ENCODE measurements around the gene THOC2. TPM values are rescaled to one million over a fixed set of nuclear protein-coding genes. Genes with fewer than 3 reads are reported as not detected.

The THOC2 gene
- total RNA-seq, 2 experiments from 2014 or later, result 73.8 to 99.1 TPM

GRCh38 chrX:123695242-123695641 lies 37.6 kb downstream of the THOC2 start:
- no peaks in the 10 kb centered on the region; the same call in 1 of the 2 replicates for H3K79me2 ChIP-seq (ENCODE audit: insufficient read depth, low read depth, low read length)
- intact Hi-C loops (cut with micrococcal nuclease; ENCODE audit: unreplicated experiment), result no loop called here
- H3K4me2 ChIP-seq (ENCODE audit: low read length), result no peak overlapping the region
- H3K4me3 ChIP-seq (ENCODE audit: low read depth, low read length, poor library complexity, severe bottlenecking), result no peak overlapping the region
- H3K9me2 ChIP-seq (ENCODE audit: insufficient read depth, low read length), result no peaks in the 10 kb centered on the region
- ChIA-PET CTCF (ENCODE audit: unreplicated experiment) (no interaction called here), POLR2A (interaction anchor here (1.0 kb wide), 1 partner anchor 11 kb away, joined by 5 read pairs; no protein-coding TSS in a partner anchor)
- peaks cover 62% of the 10 kb centered on the region for H3K36me3 ChIP-seq (ENCODE audit: insufficient read depth, low read length)
- BruUV-seq (replicated peaks), result no TSS peak
- no peak for DNase-seq (ENCODE audit: low spot score)
- no peaks in the 10 kb centered on the region for H4K20me1 ChIP-seq (ENCODE audit: insufficient read depth, low read length)
- H3K4me1 ChIP-seq (ENCODE audit: insufficient read depth, low read length, poor library complexity, severe bottlenecking), result no peaks in the 10 kb centered on the region
- H2AFZ ChIP-seq (ENCODE audit: low read length), result no peak overlapping the region
- H3K9me3 ChIP-seq (ENCODE audit: low read length), result no peaks in the 10 kb centered on the region
- H3K27ac ChIP-seq (ENCODE audit: low read depth, low read length, poor library complexity, severe bottlenecking), result no peak overlapping the region
- TF ChIP-seq CTCF (conservative IDR thresholded peaks at IDR 0.05; ENCODE audit: low read length), result no peak
- no peak for TF ChIP-seq EZH2phosphoT487 (IDR thresholded peaks at IDR 0.05; ENCODE audit: borderline replicate concordance, low read depth, low read length)

- no peaks in the 10 kb centered on the region for H3K4me1 ChIP-seq (ENCODE audit: insufficient read depth, low read length, poor library complexity, severe bottlenecking)
- ChIA-PET POLR2A (no interaction called here), CTCF (ENCODE audit: unreplicated experiment) (no interaction called here)
- no TSS peak for BruUV-seq (replicated peaks)
- DNase-seq (ENCODE audit: low spot score), result no peak
- H3K36me3 ChIP-seq (ENCODE audit: insufficient read depth, low read length), result peaks cover 70% of the 10 kb centered on the region
- no peaks in the 10 kb centered on the region for H3K9me3 ChIP-seq (ENCODE audit: low read length)
- intact Hi-C loops (cut with micrococcal nuclease; ENCODE audit: unreplicated experiment), result no loop called here
- H4K20me1 ChIP-seq (ENCODE audit: insufficient read depth, low read length), result no peaks in the 10 kb centered on the region
- no peak overlapping the region for H3K4me3 ChIP-seq (ENCODE audit: low read depth, low read length, poor library complexity, severe bottlenecking)
- TF ChIP-seq CTCF (conservative IDR thresholded peaks at IDR 0.05; ENCODE audit: low read length), result no peak
- no peak for TF ChIP-seq EZH2phosphoT487 (IDR thresholded peaks at IDR 0.05; ENCODE audit: borderline replicate concordance, low read depth, low read length)
- no peak overlapping the region for H3K4me2 ChIP-seq (ENCODE audit: low read length)
- H3K79me2 ChIP-seq (ENCODE audit: insufficient read depth, low read depth, low read length), result no peaks in the 10 kb centered on the region
- H3K9me2 ChIP-seq (ENCODE audit: insufficient read depth, low read length), result no peaks in the 10 kb centered on the region
- no peak overlapping the region for H3K27ac ChIP-seq (ENCODE audit: low read depth, low read length, poor library complexity, severe bottlenecking)
- no peak overlapping the region for H2AFZ ChIP-seq (ENCODE audit: low read length)
Measured at GRCh38 chrX:123691776-123692175, 41.1 kb downstream of the THOC2 start.

GRCh38 chrX:123688524-123688923 lies 44.3 kb downstream of the THOC2 start:
- no peaks in the 10 kb centered on the region for H4K20me1 ChIP-seq (ENCODE audit: insufficient read depth, low read length)
- H3K4me1 ChIP-seq (ENCODE audit: insufficient read depth, low read length, poor library complexity, severe bottlenecking), result no peaks in the 10 kb centered on the region
- H2AFZ ChIP-seq (ENCODE audit: low read length), result no peak overlapping the region
- intact Hi-C loops (cut with micrococcal nuclease; ENCODE audit: unreplicated experiment), result no loop called here
- no peaks in the 10 kb centered on the region for H3K9me3 ChIP-seq (ENCODE audit: low read length)
- DNase-seq (ENCODE audit: low spot score), result no peak
- H3K4me2 ChIP-seq (ENCODE audit: low read length), result no peak overlapping the region
- H3K4me3 ChIP-seq (ENCODE audit: low read depth, low read length, poor library complexity, severe bottlenecking), result no peak overlapping the region
- TF ChIP-seq EZH2phosphoT487 (IDR thresholded peaks at IDR 0.05; ENCODE audit: borderline replicate concordance, low read depth, low read length) (no peak), CTCF (conservative IDR thresholded peaks at IDR 0.05; ENCODE audit: low read length) (no peak)
- peaks cover 74% of the 10 kb centered on the region for H3K36me3 ChIP-seq (ENCODE audit: insufficient read depth, low read length)
- POLR2A ChIA-PET, result no interaction called here
- CTCF ChIA-PET (ENCODE audit: unreplicated experiment), result no interaction called here
- BruUV-seq (replicated peaks), result no TSS peak
- no peaks in the 10 kb centered on the region for H3K79me2 ChIP-seq (ENCODE audit: insufficient read depth, low read depth, low read length)
- no peaks in the 10 kb centered on the region for H3K9me2 ChIP-seq (ENCODE audit: insufficient read depth, low read length)
- H3K27ac ChIP-seq (ENCODE audit: low read depth, low read length, poor library complexity, severe bottlenecking), result no peak overlapping the region
